RWPE1 (cell line): Measurements from ENCODE around the gene PDGFB.

Source experiments
- CTCF ChIA-PET: fragments of 350-600 bp; sonication (Branson Sonifier 250); formaldehyde crosslinking; extraction: SDS; loops from one replicate; lab custom pipeline; 2021; lab: Yijun Ruan, JAX
- POLR2A ChIA-PET: fragments of 400-600 bp; formaldehyde crosslinking; extraction: SDS; loops from one replicate; lab custom pipeline; 2020; ENCODE audit warnings: antibody characterized with exemption; ENCODE audit not compliant: low non-redundant PET; lab: Yijun Ruan, JAX
- DNase-seq: peaks from one replicate; pipeline ENCODE4 v3.0.0; 2012; ENCODE audit warnings: low spot score
- H3K27ac ChIP-seq: fragments of 450-650 bp; 2 replicates; pipeline ENCODE4 v1.5.1; 2017
- TF ChIP-seq, protein P1 (sequence below): fragments of 450-650 bp; conservative IDR thresholded peaks from 2 replicates; pipeline ENCODE4 v1.5.1; 2017; ENCODE audit warnings: low read depth, mild to moderate bottlenecking

PDGFB gene

DNA sequence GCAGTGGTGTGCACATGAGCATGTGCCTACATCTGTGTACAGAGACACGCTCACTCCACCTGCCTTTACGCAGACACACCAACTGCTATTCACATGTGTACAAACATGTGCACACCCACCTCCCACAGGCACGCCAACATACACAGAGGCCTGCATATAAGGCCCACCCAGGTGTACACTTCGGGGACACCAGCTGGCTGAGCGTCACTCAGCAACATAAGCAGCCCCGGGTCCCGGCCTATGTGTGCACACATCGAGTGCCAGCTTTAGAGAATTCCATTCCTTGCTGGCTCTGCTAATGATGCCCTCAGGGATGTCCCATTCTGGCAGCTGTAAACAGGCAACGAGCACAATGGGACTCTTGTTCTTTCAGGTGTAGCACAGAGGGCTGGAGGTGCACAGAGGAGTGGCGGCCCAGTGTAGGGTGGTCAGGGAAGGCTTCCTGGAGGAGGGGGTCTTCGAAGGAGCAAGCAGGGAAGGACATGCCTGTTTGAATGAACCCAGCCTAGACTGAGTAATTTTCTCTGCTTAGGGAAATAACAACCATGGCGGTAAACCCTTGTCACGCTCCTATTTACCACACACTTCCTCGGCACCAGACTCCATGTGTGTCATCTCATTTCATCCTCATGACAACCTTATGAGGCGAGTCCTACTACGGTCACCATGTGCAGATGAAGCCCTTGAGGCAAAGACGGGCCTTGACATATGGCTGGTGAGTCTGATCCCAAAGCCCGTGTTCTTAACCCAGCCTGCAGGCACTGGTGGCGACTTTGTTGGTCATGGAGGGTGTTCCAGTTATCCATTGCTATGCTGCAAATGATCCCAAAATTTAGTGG lies 39.6 kb upstream of the PDGFB start:
- DNase-seq = no peak
- TF ChIP-seq, protein P1, sequence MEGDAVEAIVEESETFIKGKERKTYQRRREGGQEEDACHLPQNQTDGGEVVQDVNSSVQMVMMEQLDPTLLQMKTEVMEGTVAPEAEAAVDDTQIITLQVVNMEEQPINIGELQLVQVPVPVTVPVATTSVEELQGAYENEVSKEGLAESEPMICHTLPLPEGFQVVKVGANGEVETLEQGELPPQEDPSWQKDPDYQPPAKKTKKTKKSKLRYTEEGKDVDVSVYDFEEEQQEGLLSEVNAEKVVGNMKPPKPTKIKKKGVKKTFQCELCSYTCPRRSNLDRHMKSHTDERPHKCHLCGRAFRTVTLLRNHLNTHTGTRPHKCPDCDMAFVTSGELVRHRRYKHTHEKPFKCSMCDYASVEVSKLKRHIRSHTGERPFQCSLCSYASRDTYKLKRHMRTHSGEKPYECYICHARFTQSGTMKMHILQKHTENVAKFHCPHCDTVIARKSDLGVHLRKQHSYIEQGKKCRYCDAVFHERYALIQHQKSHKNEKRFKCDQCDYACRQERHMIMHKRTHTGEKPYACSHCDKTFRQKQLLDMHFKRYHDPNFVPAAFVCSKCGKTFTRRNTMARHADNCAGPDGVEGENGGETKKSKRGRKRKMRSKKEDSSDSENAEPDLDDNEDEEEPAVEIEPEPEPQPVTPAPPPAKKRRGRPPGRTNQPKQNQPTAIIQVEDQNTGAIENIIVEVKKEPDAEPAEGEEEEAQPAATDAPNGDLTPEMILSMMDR = no peak
- ChIA-PET POLR2A (no interaction called here), CTCF (no interaction called here)
- H3K27ac ChIP-seq = no peak overlapping the region

DNA sequence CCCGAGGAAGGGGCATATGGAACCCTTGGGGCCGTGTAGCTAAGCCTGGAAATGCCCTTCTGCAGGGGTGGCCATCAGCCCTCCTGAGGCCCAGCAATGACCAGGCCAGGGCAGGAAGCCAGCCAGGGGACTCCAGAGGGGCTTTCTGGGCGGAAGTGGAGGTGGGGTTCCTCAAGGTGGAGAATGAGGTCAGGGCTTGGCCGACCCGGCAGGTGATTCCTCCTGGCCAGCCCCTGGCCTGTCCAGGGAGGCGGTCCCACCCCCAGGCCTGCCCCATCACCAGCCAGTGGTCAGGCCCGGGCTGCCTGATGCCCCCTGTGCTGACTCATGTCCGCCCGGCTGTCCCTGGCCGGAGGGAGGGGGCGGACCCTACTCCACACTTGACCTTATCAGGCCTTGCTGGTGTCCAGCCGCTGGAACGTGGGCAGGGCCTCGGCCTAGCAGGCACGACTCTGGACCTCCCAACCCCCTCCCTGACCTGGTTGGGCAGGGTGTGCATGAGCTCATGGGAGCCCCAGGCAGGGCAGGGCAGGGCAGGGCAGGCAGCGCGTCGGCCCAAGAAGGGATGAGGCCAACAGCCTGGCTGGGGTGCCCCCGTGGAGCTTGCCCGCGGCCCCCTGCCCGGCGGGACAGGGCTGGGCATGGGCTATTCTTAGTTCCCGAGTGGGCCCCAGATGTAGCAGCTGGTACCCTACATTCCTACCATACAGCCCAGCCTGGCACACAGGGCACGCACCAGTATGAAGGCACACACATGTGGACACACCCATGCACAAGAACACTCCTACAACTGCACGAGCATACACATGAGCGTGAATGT lies 38.8 kb upstream of the PDGFB start:
- ChIA-PET POLR2A (no interaction called here), CTCF (interaction anchor here (1.0 kb wide), 1 partner anchor 27 kb away, joined by 3 read pairs; no protein-coding TSS in a partner anchor)
- TF ChIP-seq, protein P1 = no peak
- DNase-seq = peak; percentile 38
- H3K27ac ChIP-seq = peak overlapping the region; percentile 40

DNA sequence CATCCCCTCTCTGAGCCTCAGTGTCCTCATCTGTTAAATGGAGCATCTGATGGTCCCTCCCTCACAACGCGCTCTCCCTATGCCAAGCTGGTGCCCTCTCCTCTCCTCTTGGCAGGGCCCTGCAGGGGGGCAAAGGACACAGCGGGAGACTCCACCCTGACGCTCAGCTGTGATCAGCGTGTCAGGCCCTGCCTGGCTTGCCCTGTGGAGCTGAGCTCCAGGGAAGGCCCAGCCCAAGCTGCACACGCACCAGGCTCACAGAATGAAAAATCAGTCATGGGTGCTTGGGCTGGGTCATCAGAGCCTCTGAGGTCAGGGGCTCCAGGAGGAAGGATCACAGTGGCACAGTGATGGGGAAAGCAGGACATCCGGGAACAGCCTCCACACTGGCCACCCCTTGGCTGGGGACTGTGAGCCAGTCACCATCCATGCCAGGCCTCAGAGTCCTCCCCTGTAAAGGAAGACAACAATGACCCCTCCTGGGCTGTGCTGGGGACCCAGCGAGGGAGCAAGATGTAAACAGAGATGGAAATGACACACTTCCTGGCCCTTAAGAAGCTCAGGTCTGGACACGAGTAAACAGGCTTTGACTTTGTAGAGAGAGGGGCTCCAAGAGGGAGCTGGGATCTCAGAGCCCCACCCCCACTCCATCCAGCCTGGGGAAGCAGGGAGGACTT lies 38.0 kb upstream of the PDGFB start:
- ChIA-PET POLR2A (no interaction called here), CTCF (interaction anchor here (1.0 kb wide), 1 partner anchor 28 kb away, joined by 3 read pairs; no protein-coding TSS in a partner anchor)
- TF ChIP-seq, protein P1 = no peak
- peak overlapping the region; percentile 40 for H3K27ac ChIP-seq
- DNase-seq = no peak

DNA sequence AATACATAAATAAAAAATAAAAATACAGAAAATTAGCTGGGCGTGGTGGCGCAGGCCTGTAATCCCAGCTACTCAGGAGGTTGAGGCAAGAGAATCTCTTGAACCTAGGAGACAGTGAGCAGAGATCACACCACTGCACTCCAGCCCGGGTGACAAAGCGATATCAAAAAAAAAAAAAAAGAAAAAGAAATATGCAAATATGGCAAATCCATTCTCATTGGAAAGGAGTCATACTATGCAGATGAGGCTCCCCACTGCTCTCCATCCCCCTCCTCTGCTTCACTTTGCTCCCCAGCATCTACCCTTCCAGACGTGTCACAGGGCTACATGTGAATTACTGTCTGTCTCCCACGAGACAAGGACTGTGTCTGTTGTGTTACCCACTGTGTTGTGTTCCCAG lies 36.3 kb upstream of the PDGFB start:
- ChIA-PET POLR2A (no interaction called here), CTCF (interaction anchor here (0.6 kb wide), 1 partner anchor 756 kb away, joined by 3 read pairs; no protein-coding TSS in a partner anchor)
- TF ChIP-seq, protein P1 = no peak
- DNase-seq = no peak
- no peak overlapping the region for H3K27ac ChIP-seq

DNA sequence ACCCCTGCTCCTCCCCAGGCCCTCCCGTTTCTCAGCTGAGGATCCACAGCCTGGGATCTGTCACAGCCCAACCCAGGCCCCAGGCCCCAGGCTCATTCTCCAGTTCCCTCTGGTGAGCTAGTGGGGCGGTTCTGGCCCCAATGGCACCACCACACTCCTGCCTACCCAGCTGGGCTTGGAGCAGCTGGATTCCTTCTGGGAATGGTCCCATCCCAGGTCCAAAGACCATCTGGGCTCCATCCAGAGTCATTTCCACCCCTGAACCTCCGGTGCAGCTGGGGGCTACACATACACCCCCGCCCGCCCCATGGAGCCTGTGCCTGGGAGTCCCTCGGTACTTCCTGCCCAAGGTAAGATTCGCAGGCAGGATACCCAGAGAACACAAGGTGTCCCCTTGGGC lies 35.5 kb upstream of the PDGFB start:
- TF ChIP-seq, protein P1 = no peak
- POLR2A ChIA-PET = no interaction called here
- CTCF ChIA-PET = no interaction called here
- no peak overlapping the region for H3K27ac ChIP-seq
- DNase-seq = no peak
